ENCODE data around the gene GALNT2.

The GALNT2 gene

DNA sequence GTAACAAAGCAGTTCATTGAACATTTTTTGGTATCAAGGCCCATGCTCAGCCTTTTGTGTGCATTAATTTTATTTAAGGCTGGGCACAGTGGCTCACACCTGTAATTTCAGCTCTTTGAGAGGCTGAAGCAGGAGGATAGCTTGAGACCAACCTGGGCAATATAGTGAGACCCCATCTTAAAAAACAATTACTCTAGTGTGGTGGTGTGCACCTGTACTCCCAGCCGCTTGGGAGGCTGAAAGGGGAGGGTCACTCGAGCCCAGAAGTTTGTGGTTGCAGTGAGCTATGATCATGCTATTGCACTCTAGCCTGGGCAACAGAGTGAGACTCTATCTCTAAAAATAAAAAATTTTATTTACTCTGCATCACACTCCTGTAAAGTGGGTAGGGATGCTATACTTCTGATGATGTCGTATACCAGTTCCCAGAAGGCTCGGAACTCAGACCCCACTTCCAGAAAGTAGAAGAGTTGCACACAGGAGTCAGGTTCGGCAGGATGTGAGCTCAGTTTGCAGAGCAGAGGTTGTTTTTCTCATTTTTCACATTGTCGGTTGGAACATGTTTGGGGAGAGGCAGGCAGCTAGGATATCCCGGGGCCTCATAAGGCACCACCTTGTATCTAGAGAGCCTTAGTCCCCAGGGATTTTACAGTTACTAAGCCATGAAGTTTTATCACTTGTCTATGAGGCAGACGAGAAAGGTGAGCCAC, 144.6 kb downstream of the GALNT2 start:
- no peak for DNase-seq (ENCODE audit: low read depth)

DNA sequence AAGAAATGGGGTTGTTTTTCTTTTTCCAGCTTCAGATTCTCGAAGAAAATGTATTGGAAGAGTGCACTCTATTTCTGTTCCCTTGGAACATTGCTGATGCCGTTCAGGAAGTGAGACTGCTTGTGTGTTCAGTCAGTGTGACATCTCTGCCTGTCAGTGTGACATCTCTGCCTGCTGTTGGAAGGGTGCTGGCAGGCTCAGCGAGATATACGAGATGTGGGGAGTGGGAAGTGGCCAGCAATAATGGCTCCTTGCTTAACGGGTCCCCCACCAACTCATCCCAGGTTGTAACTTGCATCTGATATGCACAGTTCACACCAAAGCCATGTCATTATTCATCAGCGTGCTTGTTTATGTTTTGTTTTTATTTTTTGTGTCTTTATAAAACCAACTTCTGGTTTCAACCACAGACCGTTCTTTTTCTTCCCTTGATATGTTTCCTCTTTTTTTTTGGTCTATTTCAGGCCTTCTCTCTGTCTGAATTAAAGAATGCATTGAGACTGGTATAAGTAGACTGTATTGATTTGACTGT, 145.4 kb downstream of the GALNT2 start:
- no peak for DNase-seq (ENCODE audit: low read depth)

DNA sequence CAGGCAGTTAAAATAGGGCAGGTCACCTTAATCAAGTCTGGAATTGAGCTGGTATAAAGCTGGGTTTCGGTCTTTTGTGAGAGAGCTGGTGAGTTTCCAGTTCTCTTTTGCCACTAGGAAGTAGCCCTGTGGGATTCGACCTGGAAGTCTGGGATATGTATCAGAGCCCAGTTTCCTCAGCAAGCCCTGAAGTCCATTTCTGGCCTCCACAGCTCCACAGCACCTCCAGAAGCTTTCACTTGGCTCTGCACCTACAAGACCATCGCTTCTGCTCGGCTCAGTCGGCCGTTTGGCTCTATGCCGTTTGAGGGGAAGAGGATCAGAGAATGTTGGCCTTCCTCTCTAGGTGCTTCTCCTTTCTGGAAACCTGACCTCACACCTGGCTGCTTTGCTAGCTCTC, 148.0 kb downstream of the GALNT2 start:
- DNase-seq (ENCODE audit: low read depth): no peak

DNA sequence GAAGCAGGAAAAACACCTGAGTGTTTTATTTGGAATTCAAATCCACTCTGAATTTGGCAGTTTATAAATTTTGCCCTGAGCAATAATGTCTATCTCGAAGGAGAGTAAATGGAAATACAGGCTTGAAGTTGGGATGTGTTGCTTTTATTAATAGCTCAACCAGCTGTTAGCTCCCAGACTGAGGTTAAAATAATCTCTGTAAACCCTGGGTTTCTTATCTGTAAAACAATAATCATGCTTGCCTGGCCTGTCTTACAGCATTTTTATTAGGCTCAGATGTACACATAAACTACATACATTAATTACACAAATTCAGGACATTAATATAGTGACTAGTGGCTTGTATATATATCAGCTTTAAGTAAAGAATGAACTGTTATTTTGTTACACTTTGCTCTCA, 148.5 kb downstream of the GALNT2 start:
- no peak for DNase-seq (ENCODE audit: low read depth)

DNA sequence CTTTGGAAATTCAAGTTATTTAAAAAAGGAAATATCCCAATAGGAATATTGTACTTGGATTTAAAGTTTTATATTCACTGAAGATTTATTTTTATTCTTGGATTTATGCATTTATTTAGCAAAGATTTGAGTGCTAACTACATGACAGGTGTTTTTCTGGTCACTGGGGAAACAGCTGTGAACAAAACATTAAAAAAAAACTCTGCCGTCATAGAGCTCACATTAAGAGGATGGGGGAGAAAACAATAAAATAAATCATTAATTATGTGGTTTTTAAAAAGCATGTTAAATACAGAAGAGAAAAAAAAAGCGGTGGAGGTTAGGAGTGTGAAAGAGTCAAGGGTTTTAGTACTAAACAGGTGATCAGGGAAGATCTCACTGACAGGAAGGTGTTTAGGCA, 149.9 kb downstream of the GALNT2 start:
- no peak for DNase-seq (ENCODE audit: low read depth)

DNA sequence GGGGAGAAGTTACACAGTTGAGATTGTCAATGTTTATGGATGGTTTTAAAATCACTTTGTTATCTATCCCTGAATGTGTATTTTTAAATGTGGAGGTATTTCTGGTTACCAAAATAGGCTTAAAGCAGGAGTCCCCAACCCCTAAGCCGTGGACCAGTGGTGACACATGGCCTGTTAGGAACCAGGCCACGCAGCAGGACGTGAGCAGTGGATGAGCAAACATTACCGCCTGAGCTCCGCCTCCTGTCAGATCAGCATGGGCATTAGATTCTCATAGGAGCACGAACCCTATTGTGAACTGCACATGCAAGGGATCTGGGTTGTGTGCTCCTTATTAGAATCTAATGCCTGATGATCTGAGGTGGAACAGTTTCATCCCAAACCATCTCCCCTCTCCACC, 151.6 kb downstream of the GALNT2 start:
- DNase-seq (ENCODE audit: low read depth): no peak

DNA sequence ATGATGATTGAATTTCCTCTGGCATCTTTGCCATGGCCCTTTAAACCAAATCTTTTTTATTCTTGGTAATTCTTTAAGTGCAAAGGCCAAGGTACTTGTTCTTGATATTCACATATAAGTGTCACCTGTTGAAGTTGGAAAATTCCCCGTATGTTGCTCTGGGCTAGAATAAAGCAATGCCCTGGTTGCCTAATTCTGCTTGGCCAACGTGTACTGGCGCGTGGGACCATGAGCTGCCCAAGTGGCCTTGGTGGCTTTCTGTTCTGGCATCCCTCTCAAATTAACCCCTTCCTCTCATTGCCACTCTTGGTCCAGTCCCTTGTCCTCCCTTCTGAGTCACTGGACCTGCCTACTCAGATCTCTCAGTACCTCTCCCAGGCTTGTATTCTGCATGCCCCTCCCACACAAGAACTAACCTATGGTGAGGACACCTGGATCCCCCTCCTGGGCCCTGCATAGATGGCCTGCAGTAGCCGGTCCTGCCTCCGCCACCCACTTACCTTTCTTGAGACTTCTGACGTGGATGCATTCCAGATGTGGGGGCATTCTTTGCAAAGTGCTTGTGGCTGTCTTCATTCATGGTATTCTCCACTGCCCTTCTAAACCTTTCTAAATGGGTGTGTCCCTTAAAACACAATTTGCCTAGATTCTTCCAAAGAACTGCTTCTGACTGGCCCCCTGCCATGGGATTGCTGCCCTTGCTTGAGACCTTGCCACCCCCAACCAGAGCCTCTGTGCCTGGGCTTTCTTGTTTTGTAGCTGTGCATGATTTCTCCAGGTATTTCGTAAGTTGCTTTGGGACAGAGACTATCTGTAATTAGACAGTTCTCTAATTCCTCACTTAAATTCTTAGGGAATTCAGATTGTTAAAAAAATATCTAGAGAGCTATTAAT, 152.4 kb downstream of the GALNT2 start:
- DNase-seq (ENCODE audit: low read depth): no peak

DNA sequence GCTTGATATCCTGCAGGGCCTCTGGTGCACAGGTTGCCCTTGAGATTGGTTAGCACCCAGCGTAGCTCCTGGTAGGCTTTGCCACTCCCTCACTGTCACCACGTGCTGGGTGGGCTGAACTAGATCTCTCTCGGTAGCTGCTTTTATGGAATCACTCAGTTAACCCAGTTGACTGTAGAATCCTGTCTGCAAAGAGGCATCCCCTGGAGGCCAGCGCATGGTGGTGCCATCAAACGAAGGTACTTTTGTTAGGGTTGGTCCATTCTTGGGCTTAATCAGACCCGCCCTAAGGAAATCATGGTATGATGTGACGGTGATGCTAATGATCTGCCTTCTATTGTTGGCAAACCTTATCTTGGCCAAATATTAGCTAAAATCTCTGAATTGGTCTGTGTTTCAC, 153.4 kb downstream of the GALNT2 start:
- DNase-seq (ENCODE audit: low read depth): no peak

DNA sequence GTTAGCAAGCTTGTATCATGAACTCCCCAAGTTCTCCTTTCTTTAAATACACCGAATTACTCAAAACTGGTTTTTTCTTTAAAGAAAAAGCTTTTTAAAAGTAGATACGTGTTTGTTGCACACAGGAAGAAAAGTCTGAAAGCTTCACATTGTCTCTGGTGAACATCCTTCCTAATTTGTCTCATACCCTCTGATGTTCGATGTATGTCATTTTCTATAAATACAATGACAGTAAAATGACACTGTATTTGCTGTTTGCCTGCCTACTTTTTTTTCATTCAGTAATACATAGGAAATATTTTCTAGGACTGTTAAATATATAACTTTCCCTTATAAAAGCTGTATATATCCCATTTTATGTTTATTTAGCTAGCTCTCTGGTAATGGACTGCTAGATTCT, 153.9 kb downstream of the GALNT2 start:
- no peak for DNase-seq (ENCODE audit: low read depth)

DNA sequence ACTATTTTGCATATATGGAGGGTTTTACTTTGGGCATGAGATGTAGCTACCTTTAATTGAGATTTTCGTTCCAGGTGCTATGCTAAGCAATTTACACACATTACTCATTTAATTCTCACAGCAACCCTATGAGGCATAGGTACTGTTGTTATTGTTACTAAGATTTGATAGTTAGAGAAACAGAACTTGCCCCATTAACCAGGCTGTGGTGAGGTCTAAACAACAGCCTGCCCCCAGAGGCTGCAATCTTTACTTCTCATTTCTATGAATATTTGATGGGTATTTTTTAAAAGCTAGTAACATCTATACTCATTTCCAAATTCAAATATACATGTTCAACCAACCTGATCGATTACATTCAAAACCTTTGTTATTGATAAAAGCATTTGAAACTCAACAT, 155.6 kb downstream of the GALNT2 start:
- no peak for DNase-seq (ENCODE audit: low read depth)

DNA sequence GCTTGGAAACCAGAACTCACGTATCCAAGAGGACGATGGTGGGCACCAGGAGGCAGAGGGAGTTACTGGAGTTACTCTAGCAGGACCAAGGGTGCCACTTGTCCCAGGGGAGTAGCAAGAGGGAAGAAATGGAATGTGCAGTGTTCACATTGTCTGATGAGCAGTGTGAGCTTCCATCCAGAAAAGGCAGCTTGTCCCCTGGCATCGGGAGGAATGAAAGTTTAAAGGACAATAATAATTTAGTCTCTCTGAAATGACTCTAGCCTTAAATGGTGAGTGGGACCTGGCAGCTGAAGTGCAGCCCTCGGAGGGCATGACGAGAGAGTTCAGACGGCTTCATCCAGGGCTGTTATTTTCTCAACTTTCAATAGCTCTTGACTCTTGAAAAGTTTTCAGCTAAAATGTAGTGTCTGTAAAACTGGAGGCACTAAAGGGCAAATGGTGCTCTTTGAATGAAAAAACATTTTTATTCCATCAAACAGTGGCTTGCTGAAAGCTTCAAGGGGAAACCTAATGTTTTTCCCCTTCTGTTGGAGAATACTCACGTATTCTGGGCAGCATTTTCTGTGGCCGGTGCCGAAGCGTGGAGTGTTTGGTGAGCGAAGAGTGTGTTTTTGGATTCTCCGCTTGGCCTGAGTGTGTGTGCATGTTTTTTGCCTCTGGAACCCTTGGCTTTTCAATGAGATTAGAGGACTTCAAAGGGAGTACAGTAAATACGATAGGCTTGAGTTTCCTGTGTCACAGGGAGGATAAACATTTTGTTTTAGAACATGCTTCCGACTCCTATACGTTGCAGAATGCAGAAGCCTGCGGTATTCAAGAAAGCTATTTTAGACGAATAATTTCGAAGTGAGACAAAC, 157.3 kb downstream of the GALNT2 start:
- no peak for DNase-seq (ENCODE audit: low read depth)

DNA sequence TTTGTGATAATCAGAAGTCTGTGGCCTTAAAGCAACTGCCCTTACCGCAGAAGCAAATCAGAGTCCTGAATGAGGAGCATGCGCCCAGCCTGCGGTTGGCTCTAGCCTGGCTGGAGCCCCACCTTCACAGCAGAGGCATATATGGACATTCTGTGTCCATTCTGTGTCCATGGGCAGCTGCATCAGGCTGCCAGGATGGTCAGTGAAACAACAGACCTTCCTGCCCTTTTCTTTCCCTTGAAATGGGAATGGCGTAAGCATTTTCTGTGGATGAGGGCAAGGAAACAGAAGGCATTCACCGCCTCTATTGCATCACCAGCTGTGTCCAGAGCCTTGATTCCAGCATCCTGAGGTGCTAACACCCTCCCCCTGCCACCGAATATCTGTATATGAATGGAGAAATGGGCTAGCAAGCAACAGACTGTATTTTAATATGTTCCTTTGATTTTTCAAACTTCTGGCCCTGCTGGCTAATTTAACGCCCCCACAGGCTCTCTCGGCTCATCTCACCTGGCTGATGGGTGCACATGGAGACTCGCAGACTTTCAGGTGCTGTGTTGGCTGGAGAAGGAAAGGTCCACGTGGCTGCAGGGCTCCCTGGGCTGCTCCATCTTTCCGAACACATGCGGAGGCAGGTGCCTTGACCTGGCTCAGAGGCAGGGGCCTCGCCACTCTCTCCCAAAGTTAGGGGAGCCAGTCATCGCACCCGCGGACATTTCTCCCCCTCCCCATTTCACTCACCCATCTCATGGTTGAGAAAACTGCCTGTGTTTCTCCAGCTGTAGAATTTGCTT, 159.2 kb downstream of the GALNT2 start:
- no peak for DNase-seq (ENCODE audit: low read depth)

DNA sequence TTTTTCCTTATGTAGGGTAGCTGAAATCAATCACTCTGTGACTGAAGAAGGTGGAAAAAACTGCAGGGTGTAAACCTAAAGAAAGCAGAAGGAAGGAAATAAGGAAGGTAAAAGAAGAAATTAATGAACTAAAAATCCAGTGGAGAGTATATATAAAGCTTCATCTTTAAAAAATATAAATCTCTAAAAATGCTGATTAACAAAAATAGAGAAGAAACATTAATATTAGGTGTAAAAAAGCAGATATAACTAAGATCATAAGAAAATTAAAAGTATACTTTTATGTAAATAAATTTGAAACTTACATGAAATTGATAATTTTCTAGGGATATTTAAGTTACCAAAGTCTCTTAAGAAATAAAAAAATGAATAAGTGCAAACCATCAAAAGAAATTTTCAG, 159.8 kb downstream of the GALNT2 start:
- DNase-seq (ENCODE audit: low read depth): no peak

DNA sequence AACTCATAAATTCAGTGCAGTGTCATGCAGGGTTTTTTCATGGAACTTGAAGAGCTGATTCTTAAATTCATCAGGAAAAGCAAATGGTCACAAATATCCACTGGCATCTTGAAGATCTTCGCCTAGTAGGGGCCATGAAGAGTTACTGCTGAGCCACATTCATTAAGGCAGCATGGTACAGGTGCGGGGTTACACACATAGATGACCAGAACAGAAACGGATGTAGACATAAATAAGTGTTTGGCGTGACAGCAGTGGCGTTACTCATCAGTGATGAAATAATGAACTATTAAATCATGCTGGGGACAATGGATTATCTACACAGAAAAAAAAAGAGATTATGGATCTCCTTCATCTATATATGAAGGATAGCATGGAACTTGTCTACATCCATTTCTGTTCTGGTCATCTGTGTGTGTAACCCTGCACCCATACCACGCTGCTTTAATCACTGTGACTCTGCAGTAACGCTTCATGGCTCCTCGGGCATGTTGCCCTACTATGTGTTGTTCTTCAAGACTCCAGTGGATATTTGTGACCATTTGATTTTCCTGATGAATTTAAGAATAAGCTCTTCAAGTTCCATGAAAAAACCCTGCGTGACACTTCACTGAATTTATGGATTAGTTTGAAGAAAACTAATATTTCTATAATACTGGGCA, 161.3 kb downstream of the GALNT2 start:
- DNase-seq (ENCODE audit: low read depth): no peak

DNA sequence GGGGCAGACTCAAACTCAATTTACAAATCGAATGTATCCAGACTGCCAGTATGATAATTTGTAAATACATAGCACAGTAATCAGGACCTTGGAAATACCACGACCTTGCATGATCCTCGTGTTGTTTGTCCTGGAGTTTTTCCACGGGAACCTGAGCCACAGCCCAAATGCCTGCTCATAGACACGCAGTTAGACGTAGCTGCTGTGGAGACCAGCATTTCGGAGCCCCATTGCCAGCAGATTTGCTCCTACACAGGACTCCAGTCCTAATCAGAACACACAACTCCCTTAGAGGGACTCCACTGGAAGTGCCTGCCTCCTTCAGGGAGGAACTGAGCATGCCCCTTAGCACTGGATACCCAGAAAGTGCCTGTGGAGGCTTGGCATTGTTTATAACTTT, 163.2 kb downstream of the GALNT2 start:
- DNase-seq (ENCODE audit: low read depth): no peak

DNA sequence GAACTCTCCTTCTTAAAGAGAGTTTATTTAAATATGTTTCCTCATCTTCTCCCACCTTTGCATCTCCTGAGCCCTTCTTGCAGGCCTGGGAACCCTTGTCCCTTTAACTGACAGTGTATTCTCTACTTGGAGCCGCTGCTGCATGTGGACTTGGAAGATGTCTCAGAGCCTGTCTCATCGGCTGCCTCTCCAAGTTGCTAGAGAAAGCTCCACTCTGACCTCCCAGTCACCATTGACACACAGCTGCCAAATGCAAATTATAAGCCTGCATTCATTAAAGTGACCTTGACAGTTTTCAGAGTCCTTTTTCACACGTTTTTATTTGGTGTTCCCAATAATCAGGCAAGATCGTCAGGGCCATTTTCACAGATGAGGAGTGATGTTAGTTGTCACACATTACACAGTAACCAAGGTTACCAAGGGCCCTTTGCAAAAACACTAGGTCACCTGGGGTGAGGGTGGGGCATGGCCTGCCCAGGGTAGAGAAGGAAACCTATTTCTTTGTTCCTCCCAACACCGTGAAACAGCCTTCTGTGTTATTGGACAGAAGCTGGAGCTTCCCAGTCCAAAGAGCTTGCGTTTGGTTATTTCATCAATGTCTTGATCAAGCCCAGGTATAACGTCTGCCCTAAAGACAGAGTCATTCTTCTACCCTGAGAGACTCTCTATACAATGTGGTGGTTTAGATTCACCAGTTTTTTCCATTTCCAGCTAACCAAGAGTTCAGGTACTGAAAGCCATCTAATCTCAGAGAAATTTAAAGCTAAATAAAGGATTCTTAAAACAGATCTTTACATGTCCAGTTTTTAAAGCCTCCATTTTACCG, 164.1 kb downstream of the GALNT2 start:
- no peak for DNase-seq (ENCODE audit: low read depth)

DNA sequence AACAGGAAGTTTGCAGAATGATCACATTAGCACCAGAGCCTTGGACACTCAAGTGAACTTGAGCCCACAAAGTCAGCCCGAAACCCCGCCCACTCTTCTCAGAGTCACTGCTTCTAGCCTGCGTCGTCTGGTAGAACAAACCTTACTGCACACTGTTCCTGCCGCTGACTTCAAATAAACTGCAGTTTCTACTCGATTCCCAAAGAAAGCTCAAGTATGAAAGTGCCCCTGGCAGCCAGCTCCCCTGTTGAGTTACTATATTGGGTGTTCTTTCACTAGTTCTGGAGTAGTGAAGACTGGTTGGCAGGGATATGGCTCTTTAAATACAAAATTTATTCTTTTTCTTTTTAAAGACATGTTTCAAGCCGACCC, 164.7 kb downstream of the GALNT2 start:
- DNase-seq (ENCODE audit: low read depth): no peak

DNA sequence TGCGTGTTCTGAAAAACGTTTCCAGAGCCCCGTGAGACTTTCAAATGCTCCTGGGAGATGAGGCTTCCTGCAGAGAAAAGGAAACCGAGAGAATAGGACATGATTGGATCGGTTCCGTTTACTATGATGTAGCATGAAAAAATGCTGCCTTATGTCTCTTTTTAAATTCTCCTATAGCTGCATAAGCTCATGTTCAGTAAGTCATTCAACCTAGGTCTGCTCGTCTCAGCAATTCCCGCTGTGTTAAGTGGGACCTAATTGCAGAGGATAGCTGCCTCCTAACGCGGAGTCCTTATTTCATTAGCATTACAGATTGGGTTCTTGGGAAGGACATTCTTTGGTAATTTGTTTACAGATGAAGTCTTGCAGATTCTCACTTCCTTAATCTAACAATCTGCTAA, 165.3 kb downstream of the GALNT2 start:
- no peak for DNase-seq (ENCODE audit: low read depth)

DNA sequence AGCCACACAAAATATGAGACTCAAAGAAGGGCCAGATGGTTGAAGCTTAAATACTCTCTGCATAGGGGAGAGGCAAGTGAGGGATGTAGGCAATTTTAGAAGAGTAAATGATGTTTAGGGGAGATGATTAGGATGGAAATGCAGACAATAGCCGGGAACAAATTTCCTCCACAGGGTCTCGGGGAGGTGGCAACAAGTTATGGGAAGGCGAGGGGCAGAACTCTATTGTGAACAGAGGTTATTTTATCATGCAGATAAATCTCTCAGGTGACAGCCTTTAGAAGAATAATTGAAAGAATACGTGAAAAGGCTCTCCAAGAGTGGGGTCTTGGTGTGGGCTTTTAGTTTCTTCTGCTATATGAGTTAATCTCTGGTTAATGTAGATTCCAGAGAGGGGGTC, 166.7 kb downstream of the GALNT2 start:
- no peak for DNase-seq (ENCODE audit: low read depth)

DNA sequence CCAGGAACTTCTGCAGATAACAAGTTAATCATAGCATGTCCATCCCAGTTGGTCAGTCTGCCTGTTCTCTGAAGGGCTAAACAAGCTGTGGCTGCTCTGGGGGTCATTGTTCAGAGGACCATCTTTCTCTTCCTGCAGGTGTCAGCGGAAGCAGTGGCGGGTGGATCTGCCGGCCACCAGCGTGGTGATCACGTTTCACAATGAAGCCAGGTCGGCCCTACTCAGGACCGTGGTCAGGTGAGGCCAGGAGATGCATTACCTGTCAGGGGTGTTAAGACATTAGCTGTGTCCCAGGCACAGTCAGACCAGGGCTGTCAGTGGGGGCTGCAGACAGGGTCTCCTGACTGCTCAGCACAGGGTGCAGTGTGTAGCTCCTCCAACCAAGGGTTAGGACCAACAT, 168.8 kb downstream of the GALNT2 start:
- DNase-seq (ENCODE audit: low read depth): no peak
